Skin of body (tissue), 2 donors: Measurements from ENCODE around the gene ACBD6. TPM values are rescaled to one million over a fixed set of nuclear protein-coding genes. Genes with fewer than 3 reads are reported as not detected.
"Not testable (repeated sequence)": the region's sequence is repeated elsewhere in the genome, so short reads cannot be mapped to it uniquely, and the experiment has no call there.

Experiments
- DNase-seq: peaks from one replicate; lab custom pipeline; 2025; lab: John Stamatoyannopoulos, UW
- total RNA-seq: library from RNA; depleted of rRNA; stranded (reverse); fragments of >200 nt; gene quantifications from one replicate; pipeline ENCODE4 v1.2.3, GENCODE V29; 2014

The ACBD6 gene
- total RNA-seq, 1 donor from 2014 or later: 32.6 TPM

DNA sequence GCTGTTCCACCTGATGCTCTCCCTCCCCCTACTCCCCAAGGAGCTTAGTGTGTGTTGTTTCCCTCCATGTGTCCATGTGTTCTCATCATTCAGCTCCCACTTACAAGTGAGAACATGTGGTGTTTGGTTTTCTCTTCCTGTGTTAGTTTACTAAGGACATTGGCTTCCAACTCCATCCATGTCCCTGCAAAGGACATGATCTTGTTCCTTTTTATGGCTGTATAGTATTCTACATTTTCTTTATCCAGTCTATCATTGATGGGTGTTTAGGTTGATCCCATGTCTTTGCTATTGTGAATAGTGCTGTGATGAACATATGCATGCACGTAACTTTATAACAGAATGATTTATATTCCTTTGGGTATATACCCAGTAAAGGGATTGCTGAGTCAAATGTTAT lies 81.2 kb downstream of the ACBD6 start:
- DNase-seq: not testable (repeated sequence)

- DNase-seq: no peak
These were observed 86.3 kb downstream of the ACBD6 start for GRCh38 chr1:180415985-180416633.

DNA sequence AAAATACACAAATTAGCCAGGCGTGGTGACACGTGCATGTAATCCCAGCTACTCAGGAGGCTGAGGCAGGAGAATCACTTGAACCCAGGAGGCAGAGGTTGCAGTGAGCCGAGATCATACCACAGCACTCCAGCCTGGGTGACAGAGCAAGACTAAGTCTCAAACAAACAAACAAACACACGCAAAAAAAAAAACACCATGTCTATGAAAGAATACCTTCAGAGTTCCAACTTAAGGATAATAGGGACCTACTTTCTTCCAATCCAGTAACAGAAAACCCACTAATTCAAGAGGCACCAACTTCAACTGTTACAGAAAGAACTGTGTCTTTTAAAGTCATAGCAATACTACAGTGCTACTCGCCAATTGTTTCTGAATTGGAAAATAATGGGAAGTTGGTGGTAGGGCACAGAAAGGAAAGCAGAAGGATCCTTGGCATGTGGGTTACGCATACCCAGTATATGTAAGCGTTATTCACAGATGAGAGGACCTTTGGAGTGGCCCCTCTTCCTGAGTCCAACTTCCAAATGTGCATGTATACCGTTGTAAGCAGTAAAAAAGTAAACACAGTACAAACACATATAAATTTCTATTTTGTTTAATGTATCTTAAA lies 87.0 kb downstream of the ACBD6 start:
- no peak for DNase-seq

DNA sequence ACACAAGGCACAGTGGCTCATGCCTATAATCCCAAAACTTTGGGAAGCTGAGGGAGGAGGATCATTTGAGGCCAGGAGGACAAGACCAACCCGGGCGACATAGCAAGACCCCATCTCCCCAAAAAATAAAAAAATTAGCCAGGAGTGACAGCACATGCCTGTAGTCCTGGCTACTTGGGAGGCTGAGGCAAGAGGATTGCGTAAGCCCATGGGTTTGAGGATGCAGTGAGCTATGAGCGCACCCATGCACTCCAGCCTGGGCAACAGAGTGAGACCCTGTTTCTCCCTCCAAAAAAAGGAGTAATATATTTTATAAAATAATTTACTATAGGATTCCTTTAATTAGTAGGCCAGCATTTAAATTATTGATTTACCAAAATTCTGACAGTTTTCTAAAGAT lies 89.8 kb downstream of the ACBD6 start:
- no peak for DNase-seq

GRCh38 chr1:180408128-180408527 lies 94.2 kb downstream of the ACBD6 start:
- DNase-seq: not testable (repeated sequence)

- no peak for DNase-seq
These were observed 95.3 kb downstream of the ACBD6 start for GRCh38 chr1:180407051-180407450.

GRCh38 chr1:180402551-180402950 lies 99.8 kb downstream of the ACBD6 start:
- no peak for DNase-seq

DNA sequence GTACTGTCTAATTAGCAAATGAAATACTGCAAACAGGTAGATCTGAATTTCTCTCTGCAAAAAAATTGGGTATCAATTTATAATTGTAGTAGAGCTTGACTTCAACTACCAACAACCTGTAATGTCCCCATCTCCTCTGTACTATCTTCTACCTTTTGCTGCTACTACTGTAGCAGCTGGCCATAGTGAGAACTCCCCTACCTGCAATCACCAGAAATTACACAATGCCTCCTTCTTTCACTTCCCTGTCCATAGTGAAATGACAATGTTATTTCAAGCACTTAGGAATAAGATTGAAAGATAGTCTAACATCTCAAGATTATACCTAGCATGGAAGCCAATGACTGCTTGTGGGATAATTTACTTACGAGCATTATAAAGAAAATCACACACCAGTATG lies 100.4 kb downstream of the ACBD6 start:
- no peak for DNase-seq

DNA sequence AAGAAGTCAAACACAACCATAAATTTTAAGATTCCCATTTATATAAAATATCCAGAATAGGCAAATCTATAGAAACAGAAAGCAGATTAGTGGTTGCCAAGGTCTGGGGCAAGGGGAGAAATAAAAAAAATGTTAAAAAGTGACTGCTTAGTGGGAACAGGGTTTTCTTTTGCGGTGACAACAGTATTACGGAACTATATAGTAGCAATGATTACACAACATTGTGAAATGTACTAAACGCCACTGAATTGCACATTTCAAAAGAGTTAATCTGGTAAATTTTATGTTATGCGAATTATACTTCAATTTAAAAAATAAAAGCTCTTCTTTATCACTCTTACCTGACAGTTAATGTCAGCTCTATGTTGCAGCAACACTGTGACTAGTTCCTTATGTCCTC lies 105.2 kb downstream of the ACBD6 start:
- no peak for DNase-seq

- no peak for DNase-seq
These were observed 109.8 kb downstream of the ACBD6 start for GRCh38 chr1:180392427-180393145.

GRCh38 chr1:180392020-180392419 lies 110.4 kb downstream of the ACBD6 start:
- no peak for DNase-seq

- no peak for DNase-seq
These were observed 115.0 kb downstream of the ACBD6 start for GRCh38 chr1:180387413-180387812.

DNA sequence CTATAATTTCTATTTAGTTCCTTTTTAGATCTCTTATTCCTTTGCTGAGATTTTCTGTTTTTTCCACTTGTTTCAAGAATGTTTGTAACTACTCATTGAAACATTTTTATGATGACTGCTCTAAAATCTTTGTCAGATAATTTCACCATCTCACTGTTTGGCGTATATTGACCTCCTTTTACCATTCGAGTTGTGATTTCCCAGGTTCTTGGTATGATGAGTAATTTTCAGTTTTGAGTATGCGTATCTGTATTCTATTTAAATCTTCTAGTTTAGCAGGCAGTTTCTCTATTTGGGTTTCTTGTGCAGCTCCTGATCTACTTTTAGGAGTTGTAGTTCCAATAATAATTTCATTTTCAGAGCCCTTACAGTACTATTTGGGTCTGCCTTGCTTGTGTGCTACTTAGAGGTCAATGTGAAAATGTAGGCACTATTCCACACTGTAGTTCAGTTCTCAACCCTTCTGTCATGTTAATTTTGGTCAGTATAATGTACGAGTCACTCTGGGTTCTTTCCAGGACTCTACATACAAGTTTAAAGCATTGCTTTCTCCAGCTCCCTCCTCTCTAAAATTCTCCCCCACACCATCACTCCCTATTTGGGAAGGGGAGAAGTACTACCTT lies 115.5 kb downstream of the ACBD6 start:
- no peak for DNase-seq

- DNase-seq: no peak
These were observed 117.2 kb downstream of the ACBD6 start for GRCh38 chr1:180385144-180385543.

DNA sequence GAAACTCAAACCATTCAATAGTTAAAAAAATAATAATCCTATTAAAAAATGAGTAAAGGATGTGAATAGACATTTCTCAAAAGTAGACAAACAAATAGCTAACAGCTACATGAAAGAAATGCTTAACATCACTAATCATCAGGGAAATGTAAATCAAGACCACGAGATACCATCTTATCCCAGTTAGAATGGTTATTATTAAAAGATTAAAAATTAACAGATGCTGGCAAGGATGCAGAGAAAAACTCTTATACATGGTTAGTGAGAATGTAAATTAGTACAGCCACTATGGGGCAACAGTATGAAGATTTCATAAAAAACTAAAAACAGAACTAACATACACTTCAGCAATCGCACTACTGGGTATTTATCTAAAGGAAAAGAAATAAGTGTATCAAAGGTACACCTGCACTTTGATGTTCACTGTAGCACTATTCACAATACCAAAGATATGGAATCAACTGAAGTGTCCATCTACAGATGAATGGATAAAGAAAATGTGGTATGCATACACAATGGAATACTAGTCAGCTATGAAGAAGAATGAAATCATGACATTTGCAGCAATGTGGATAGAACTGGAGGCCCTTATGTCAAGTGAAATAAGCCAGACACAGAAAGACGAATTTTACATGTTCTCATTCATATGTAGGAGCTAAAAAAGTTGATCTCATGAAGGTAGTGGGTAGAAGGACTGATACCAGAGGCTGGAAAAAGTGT lies 117.9 kb downstream of the ACBD6 start:
- DNase-seq: no peak

DNA sequence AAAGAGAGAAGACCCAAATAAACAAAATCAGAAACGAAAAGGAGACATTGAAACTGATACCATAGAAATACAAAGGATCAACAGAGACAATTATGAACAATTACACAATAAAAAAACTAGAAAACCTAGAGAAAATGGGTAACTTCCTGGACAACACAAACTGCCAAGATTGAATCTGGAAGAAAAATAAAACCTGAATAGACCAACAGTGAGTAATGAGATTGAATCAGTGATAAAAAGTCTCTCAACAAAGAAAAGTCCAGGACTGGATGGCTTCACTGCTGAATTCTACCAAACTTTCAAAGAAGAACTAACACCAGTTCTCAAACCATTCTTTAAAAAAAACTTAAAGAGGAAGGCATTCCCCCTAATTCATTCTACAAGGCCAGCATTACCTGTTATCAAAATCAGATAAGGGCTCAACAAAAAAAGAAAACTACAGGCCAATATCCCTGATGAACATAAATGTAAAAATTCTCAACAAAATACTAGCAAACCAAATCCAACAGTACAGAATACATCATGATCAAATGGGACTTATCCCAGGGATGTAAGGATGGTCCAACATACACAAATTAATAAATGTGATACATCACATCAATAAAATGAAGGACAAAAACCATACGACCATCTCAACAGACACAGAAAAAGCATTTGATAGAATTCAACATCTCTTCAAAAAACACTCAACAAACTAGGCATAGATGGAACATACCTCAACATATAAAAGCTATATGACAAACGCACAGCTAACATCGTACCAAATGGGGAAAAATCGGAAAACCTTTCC lies 119.9 kb downstream of the ACBD6 start:
- DNase-seq: no peak

GRCh38 chr1:180381184-180381580 lies 121.2 kb downstream of the ACBD6 start:
- DNase-seq: no peak

DNA sequence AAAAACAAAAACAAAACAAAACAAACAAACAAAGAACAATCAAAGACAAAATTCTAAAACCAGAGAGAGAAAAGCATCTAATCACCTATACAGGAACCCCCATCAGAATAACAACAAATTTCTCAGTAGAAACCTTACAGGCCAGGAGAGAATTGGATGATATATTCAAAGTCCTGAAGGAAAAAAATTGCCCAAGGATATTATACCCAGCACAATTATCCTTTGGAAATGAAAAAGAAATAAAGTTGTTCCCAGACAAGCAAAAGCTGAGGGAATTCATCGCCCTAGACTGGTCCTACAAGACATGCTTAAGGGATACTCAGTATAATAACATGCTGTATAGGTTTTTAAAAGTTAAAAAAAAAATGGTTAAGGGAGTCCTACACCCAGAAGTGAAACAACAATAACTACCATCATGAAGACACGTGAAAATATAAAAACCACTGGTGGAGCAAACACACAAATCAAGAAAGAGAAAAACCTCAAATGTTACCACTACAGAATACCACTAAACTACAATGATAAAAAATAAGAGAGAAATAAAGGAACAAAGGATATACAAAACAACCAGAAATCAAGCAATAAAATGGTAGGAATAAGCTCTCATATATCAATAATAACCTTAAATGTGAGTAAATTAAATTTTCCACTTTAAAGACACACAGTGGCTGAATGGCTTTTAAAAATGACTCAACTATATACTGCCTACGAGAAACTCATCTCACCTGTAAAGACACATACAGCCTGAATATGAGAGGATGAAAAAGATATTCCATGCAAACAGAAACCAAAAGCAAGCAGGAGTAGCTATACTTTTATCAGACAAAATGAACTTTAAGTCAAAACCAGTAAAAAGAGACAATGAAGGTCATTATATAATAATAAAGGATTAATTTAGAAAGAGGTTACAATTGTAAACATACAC lies 121.9 kb downstream of the ACBD6 start:
- no peak for DNase-seq

DNA sequence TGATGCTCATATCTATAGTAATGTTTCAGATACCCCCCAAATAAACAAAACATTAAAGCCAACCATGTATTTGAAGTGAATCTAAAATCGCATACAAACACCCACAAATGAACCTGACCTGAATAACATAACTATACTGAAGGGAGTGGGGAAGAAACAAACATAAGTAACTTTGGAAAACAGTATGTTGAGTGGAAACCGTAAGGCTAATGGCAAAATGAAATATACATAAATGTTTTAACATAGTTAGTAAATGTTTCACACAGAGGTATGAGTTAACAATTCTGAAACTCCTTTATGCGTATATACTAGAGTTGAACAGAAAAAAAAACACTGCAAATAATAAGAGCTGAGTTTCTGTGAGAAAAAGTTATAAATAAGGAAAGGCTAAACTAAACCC lies 125.6 kb downstream of the ACBD6 start:
- DNase-seq: no peak

DNA sequence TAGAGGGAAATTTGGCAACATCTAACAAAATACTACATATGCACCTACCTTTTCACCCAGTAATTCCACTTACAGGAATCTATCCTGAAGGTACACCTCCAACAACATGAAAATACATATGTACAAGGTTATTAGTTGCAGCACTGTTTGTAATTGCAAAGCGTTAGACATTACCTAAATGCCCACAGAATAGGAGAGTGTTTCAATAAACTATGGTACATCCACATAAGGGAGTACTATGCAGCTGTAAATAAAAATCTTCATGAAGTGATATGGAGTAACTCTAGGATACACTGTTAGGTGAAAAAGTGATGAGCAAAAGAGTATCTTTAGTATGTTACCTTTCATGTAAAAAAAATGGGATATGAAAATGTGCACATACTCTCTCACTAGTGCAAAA lies 126.1 kb downstream of the ACBD6 start:
- DNase-seq: no peak
